Measurements from ENCODE around the gene DNMT1. TPM values are rescaled to one million over a fixed set of nuclear protein-coding genes. Genes with fewer than 3 reads are reported as not detected.

The DNMT1 gene
- total RNA-seq, 3 donors from 2014 or later = 30.6 to 55.1 (median 55.0) TPM

- no peaks in the 10 kb centered on the region for H3K36me3 ChIP-seq
- no peak for DNase-seq (ENCODE audit: low spot score in 2 of 2)
- no peaks in the 10 kb centered on the region for H3K9me3 ChIP-seq
- H3K27me3 ChIP-seq = no peaks in the 10 kb centered on the region
- no peak overlapping the region for H3K4me3 ChIP-seq
- peaks cover 4 to 8% of the 10 kb centered on the region in 2 donors for H3K4me1 ChIP-seq
- intact Hi-C loops (cut with DNase I; ENCODE audit: low total_unique reads) = no loop called here
- H3K27ac ChIP-seq = no peak overlapping the region
- no peak for TF ChIP-seq POLR2A (IDR thresholded peaks at IDR 0.05)
- no peak for TF ChIP-seq CTCF (IDR thresholded peaks at IDR 0.05)
- no peak for TF ChIP-seq POLR2AphosphoS5 (IDR thresholded peaks at IDR 0.05)
Measured at GRCh38 chr19:10122045-10122444, 72.7 kb downstream of the DNMT1 start.

GRCh38 chr19:10120538-10121189 is 74.1 kb downstream of the DNMT1 start:
- peak overlapping the region; percentile 71 to 98 (median 95) for H3K4me3 ChIP-seq
- H3K4me1 ChIP-seq = peaks cover 4 to 8% of the 10 kb centered on the region in 2 donors

GRCh38 chr19:10118960-10119359 is 75.8 kb downstream of the DNMT1 start:
- Histone ChIP-seq H3K9me3 (no peaks in the 10 kb centered on the region), H3K36me3 (no peaks in the 10 kb centered on the region), H3K4me1 (peaks cover 4 to 8% of the 10 kb centered on the region in 2 donors), H3K4me3 (peak overlapping the region; percentile 71 to 98 (median 95)), H3K27me3 (no peaks in the 10 kb centered on the region), H3K27ac (peak overlapping the region in 1 of 2 donors; percentile 84)
- TF ChIP-seq POLR2AphosphoS5 (IDR thresholded peaks at IDR 0.05) (no peak), POLR2A (IDR thresholded peaks at IDR 0.05) (no peak), CTCF (IDR thresholded peaks at IDR 0.05) (no peak)
- DNase-seq (ENCODE audit: low spot score in 2 of 2) = no peak
- intact Hi-C loops (cut with DNase I; ENCODE audit: low total_unique reads) = loop anchor here (10.0 kb wide), 1 partner anchor 116 kb away; the partner anchor contains the start of gene S1PR2

More at GRCh38 chr19:10120538-10121189, 74.1 kb downstream of the DNMT1 start:
- no peaks in the 10 kb centered on the region for H3K27me3 ChIP-seq
- H3K36me3 ChIP-seq = no peaks in the 10 kb centered on the region
- DNase-seq (ENCODE audit: low spot score in 2 of 2) = no peak
- intact Hi-C loops (cut with DNase I; ENCODE audit: low total_unique reads) = no loop called here
- H3K9me3 ChIP-seq = no peaks in the 10 kb centered on the region
- peak overlapping the region; percentile 25 to 33 for H3K27ac ChIP-seq
- no peak for TF ChIP-seq POLR2A (IDR thresholded peaks at IDR 0.05)

- TF ChIP-seq CTCF (IDR thresholded peaks at IDR 0.05) (no peak), POLR2A (IDR thresholded peaks at IDR 0.05) (no peak), POLR2AphosphoS5 (IDR thresholded peaks at IDR 0.05) (no peak)
- H3K27ac ChIP-seq = peak overlapping the region in 1 of 2 donors; percentile 35
- H3K27me3 ChIP-seq = no peaks in the 10 kb centered on the region
- H3K36me3 ChIP-seq = no peaks in the 10 kb centered on the region
- no peak overlapping the region for H3K4me3 ChIP-seq
- peaks cover 4 to 8% of the 10 kb centered on the region in 2 donors for H3K4me1 ChIP-seq
- no peak for DNase-seq (ENCODE audit: low spot score in 2 of 2)
- no peaks in the 10 kb centered on the region for H3K9me3 ChIP-seq
- intact Hi-C loops (cut with DNase I; ENCODE audit: low total_unique reads) = loop anchor here (10.0 kb wide), 1 partner anchor 118 kb away; the partner anchor contains the start of gene S1PR2
Measured at GRCh38 chr19:10116866-10117616, 77.7 kb downstream of the DNMT1 start.

- Histone ChIP-seq H3K36me3 (no peaks in the 10 kb centered on the region), H3K4me3 (peak overlapping the region in 1 of 3 donors; percentile 2), H3K9me3 (no peaks in the 10 kb centered on the region), H3K27ac (peak overlapping the region; percentile 35 to 66), H3K27me3 (no peaks in the 10 kb centered on the region), H3K4me1 (peaks cover 4 to 8% of the 10 kb centered on the region in 2 donors)
- TF ChIP-seq CTCF (IDR thresholded peaks at IDR 0.05) (no peak), POLR2AphosphoS5 (IDR thresholded peaks at IDR 0.05) (no peak), POLR2A (IDR thresholded peaks at IDR 0.05) (no peak)
- DNase-seq (ENCODE audit: low spot score in 2 of 2) = peak in 1 of 2 donors; percentile 80
- intact Hi-C loops (cut with DNase I; ENCODE audit: low total_unique reads) = loop anchor here (10.0 kb wide), 1 partner anchor 119 kb away; the partner anchor contains the start of gene S1PR2
Measured at GRCh38 chr19:10116085-10116865, 78.5 kb downstream of the DNMT1 start.

Data from breast epithelium (tissue), 4 donors.